ENCODE data around the gene FBXO42.
"Not testable (repeated sequence)": the region's sequence is repeated elsewhere in the genome, so short reads cannot be mapped to it uniquely, and the experiment has no call there.

Gene FBXO42

DNA sequence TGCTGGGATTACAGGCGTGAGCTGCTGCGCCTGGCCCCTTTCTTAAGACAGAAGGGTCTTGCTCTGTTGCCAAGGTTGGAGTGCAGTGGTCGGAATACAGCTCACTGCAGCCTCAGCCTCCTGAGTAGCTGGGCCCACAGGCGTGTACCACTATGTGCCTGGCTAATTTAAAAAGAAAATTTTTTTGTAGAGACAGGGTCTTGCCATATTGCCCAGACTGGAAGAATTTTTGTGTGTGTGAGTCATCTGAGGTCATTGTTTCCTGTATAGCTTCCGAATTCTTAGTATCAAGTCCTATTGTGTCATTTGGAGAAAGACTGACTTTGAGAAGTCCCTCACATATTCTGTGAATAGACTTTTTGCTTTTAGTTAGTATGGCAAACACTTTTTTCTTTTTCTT is 19.4 kb upstream of the FBXO42 start:
- no peak for DNase-seq

DNA sequence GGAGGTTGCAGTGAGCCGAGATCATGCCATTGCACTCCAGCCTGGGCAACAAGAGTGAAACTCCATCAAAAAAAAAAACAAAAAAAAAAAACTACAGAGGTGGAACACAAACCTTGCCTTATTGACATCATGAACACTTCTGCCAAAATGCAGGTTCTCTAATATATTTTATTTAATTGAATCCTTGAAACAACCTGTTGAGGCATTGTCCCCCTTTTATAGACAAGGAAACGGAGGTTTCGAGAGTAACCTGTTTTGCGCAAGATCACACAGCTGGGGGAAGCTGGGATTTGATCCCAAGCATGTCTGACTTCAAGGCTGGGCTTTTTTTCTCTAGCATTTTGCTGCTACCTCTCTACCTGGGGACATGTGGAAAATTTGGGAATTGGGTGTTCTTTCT is 17.5 kb upstream of the FBXO42 start:
- DNase-seq, result no peak

DNA sequence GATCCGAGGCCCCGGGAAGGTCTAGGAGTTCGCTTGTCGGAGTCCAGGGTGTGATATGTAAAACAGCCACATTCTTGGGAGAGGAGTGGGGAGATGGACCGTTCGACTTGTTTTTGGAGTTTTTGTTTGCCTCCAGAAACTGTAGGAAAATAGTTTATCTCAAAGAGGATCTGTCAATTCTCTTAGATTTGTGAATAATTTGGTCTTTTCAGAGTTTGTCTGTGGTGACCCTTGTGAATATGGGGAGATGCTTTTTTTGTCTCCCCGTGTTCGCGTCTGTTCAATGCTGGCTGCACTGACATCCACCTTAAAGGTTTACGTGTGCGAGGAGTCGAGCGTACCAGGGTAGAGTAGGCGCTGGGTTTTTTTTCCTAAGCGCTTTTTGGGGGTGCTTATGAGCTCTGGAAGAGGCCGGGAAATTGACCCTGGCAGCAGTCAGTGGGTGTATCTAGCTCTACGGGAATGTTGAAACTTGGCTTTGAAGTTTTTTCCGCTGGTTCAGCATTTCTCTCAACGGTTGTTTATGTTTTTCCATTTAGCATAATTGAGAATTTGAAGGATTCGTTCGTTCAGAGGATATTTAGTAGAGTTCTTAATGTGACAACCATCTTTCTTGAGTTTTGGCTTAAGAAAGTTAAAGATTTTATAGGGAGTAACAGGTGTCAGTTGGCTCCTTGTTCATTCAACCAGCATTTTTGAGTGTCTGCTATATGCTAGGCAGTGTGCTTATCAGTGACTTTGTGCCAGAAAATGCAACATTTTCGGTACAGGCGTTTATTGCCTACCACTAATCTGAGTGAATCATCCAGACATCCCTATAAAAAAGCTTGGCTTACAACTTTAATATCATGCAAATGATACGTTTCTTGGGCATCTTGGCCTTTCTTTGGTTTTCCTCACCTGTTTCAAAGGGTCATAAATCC is 15.9 kb upstream of the FBXO42 start:
- DNase-seq, result no peak

DNA sequence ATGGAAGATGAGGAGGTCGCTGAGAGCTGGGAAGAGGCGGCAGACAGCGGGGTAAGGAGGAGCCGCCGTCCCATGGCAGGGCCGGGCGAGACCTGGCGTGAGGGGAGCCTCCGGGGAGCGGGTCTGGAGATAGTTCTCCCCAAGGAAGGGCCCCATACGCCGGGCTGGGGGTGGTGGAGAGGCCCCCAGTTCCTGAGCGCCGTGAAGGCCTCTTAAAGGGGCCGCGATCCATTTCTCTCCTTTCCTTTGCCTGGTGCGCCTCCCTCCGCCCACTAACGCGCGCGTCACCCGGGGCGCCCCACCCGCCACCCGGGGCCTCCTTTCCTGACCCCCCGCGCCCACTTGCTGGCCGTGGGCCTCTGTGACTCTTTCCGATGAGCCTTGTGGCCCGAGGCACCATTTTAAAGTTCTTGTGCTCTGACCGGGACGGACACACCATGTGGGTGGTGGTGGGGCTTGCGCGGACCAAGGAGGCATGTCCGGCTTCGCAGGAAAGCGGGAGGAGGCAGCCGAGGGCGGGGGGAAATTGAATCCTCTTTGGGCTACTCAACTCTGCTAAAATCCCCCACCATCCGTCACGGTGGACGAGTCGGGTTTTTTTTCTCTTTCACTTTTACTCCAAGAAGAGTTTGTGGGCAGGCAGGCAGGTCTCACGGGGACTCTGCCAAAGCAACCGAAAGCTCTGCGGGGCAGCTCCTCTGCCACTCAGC is 15.1 kb upstream of the FBXO42 start:
- peak; percentile 80 to 84 for DNase-seq

DNA sequence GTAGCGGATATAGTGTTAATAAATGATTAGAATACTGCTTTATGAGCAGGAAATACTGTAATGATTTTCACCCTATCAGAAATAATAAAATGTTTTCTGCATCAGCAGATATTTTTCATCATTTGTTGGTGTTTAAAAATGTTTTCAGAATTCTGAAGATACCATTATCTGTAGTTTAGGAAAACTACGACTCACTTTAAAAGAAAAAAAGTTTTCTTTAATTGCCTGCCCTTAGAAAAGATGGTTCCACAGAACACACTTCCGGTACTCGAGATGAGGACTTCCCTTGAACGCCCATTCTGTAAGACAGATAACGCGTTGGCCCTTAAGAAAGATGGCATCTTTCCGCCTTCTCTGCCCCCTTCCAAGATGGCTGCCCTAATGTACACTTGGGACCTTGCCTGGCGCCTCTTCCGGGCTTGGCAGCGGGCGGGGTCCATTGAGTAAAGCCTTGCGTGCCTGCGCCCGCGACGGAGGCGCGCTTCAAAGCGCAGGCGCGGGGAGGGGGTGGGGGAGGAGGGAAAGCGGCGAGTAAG is 14.5 kb upstream of the FBXO42 start, which contains the start of gene SZRD1:
Gene SZRD1, plus strand, starts transcription at position 521 of the 536 bp plus-strand sequence. CDS start 16 bp downstream, outside the sequence.
- DNase-seq, result peak; percentile 93 to 94

DNA sequence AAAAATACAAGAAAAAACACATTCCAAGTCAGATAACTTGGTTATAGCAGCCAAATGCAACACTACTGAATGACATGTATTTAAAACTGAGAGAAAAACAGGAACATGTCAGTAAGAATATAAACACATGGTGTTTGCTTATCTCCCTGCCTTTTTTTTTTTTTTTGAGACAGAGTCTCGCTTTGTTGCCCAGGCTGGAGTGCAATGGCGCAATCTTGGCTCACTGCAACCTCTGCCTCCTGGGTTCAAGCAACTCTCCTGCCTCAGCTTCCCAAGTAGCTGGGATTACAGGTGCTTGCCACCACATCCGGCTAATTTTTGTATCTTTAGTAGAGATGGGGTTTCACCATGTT is 12.8 kb upstream of the FBXO42 start:
- not testable (repeated sequence) for DNase-seq

DNA sequence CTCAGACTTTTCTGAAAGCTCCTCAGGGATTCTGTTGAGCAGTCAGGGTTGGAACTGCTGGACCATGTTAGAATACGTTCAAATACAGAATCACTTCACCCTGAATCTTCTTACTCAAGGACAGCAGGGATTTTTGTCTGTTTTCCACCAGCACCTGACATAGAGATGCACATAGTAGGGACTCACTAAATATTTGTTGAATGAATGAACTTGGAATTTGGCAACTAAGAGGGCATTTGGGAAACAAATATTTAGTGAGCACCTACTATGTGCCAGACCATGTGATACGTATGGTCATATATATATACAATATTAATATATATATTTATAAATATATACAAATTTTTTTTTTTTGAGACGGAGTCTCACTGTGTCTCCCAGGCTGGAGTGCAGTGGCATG is 4.6 kb upstream of the FBXO42 start:
- DNase-seq, result no peak

DNA sequence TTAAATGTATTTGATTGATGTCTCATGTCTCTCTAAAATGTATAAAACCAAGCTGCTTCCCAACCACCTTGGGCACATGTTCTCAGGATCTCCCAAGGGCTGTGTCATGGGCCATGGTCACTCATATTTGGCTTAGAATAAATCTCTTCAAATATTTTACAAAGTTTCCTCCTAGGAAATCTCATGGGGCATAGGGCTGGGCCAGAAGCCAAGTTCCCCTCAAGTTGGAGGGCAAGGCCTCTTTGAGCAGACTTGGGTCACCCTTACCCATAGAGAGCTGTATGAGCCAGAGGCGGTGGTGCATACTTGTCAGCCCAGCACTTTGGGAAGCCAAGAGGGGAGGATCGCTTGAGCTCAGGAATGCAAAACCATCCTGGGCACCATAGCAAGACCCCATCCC is 2.3 kb upstream of the FBXO42 start:
- DNase-seq, result no peak

DNA sequence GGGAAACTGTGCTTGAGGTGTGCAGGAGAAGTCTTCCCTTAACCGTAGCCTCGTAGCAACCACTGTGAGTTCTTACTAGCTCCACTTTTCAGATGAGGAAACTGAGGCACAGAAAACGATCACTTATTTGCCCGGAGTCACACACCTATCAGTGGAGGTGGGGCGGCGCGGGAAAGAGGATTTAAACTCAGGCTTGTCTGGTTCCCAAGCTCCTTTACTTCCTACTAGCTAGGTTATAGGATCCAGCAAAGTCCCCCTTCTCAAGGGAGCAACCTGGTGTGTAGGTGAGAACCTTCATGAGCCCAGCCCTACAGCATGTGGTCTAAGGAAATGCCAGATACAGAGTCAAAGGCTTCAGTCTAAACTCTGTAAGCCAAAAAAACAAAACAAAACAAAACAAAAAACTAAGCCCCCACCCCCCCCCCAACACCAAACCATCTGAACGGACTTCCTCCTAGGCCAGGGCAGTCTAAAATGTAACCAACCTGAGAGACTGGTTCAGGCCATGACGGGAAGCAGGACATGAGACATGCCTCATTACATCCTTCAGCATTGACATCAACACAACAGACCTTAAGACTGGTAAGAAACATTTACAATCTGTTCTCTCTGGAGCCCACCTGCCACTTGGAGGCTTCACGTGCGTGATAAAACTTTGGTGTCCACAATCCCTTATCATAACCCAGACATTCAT is 709 bp upstream of the FBXO42 start:
- DNase-seq, result no peak

DNA sequence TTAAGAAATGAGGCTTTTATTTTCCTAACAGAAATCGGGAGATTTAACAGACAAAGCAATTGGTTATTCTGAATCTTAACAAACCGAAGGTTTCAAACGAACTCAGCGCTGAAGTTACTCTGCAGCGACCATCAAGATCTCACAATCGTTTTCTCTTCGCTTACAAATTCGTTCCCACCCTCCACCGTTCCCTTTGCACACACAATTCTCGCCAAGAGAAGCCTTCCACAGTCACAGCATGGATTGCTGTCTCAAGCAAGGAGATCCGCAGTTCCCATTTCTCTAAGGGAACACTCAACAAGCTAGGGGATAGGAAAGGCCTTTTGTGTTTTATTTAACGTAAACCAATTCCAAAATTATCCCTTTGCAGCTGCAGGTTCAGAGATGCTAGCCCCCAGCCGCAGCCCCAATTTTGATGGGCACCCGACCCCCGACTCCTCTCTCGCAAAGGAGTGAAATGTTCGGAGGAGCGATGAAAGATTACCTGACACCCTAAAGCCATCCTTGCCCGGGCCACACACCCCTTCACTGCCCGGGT is 755 bp downstream of the FBXO42 start:
- no peak for DNase-seq

DNA sequence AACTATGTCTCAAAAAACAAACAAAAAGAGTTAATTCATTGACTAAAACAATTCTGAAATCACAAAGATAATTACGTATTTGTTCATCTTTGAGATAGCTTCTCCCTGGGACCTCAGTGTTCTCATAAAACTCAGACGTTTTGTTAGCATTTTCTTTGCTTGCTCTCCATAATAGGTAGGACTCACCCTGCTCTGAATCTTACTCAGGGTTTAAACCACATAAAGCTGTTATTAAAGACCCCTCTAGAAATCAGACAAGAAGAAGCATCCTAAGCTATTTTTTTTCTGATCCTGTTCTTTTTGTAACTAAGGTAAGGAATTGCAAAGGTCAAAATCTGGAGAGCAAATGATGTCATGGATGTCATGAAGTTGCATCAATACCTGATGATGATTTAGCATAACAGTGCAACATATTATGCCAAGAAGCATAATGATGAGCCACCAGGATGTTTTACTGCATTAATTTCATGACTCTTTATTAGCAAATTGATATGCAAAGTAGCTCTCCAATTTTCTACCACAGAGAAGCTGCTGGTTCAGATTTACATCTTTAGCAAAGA is 2.4 kb downstream of the FBXO42 start:
- DNase-seq, result no peak

DNA sequence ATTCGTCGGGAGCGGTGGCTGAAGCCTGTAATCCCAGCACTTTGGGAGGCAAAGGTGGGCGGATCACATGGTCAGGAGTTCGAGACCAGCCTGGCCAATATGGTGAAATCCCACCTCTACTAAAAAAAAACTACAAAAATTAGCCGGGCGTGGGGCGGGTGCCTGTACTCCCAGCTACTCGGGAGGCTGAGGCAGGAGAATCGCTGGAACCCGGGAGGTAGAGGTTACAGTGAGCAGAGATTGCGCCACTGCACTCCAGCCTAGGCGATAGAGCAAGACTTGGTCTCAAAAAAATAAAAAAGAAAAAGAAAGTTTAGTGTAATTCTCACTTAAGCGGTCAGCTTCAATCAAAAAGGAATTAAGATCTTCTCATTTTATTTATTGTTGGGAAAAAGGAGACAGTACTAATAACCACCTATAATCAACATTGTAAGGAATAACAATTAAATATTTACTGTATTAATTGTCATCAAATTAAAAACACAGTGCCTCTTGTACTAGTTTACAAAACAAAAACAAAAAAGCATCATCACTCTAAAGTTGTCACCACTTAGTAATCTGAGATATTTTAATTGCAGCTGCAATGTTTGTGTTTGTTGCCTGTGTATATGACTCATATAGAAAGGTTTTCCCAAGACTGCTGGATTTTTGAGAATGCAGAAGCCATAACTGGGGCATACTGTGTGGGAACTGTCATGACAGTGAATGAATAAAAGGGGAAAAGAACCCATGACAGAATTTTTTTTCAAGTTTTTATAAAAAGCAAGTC is 3.7 kb downstream of the FBXO42 start:
- DNase-seq, result no peak

DNA sequence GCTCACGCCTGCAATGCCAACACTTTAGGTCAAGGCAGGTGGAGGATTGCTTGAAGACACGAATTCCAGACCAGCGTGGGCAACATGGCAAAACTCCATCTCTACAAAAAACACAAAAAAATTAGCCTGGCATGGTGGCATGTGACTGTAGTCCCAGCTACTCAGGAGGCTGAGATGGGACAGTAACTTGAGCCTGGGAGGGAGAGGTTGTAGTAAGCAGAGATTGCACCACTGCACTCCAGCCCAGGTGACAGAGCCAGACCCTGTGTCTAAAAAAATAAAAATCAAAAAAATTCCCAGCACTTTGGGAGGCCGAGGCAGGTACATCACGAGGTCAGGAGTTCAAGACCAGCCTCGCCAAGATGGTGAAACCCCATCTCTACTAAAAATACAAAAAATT is 9.0 kb downstream of the FBXO42 start:
- not testable (repeated sequence) for DNase-seq

DNA sequence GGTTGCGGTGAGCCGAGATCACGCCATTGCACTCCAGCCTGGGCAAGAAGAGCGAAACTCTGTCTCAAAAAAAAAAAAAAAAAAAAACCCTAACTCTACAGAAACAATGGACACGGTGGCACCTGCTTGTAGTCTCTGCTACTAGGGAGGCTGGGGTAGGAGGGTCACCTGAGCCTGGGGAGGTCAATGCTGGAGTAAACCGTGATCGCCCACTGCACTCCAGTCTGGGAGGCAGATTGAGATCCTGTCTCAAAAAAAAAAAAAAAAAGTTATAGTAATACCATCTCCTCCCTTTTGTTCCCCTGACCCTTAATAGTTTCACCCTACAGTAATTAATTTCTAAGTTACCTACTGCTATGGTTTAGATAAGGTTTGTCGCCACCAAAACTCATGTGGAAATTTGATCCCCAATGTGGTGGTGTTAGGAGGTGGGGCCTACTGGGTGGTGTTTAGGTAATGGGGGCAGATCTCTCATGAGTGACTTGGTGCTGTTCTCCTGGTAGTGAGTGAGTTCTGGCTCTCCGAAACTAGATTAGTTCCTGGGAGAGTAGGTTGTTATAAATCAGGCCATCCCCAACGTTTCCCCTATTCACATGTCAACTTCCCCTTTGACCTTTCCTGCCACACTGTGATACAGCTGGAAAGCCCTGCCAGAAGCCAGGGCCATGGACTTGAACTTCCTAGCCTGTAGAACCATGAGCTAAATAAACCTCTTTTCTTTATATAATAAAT is 9.8 kb downstream of the FBXO42 start:
- no peak for DNase-seq

DNA sequence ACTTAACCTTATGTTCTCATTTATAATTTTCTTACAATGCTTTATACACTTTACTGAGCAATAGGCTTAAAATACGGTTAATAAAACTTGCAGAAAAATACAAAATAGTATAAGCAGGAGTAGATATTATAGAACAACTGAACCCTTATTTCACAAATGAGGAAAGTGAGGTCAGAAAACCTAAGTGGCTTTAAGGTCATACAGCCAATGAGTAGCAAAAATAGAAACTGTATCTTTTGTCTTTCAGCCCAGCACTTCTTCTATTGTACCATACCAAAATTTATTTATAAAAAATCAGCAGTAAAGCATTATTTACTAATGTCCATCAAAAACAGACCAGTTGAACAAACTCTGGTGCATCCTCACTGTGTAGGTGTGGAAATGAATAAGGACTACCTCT is 11.6 kb downstream of the FBXO42 start:
- no peak for DNase-seq

DNA sequence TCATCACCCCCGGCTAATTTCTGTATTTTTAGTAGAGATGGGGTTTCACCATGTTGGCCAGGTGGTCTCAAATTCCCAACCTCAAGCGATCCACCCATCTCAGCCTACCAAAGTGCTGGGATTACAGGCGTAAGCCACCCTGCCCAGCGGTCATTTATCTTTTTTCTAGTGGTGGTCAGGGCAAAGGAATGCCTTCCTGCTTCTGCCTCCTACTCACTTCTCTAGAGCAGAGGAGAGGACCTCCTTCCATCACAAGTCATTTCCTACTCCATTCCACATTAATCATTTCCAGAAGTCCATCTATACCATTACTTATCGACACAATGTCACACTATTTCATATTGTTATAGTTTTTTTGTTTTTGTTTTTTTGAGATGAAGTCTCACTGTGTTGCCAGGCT is 13.3 kb downstream of the FBXO42 start:
- DNase-seq, result no peak

DNA sequence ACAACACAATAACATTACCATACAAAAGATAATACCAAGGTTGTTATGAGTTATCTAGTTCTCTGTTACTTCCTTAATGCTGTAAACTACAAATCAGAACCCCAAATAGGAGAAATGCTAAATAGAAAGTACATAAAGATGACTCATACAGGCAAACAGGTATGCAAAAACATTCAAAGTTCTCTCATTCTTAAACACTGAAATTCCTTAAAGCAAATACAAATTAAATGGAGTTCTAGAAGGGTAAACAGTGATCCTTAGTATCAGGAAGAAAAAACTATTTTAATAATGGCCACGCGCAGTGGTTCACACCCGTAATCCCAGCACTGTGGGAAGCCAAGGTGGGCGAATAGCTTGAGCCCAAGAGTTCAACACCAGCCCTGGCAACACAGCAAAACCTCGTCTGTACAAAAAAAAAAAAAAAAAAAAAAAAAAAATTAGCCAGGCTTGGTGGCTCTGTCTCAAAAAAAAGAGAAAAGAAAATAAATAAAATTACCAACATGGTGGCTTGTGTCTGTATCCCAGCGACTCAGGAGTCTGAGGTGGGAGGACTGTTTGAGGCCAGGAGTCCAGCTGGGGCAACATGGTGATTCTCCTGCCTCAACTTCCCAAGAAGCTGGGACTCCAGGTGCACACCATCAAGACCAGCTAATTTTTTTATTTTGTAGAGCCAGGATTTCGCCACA is 17.5 kb downstream of the FBXO42 start:
- no peak for DNase-seq

DNA sequence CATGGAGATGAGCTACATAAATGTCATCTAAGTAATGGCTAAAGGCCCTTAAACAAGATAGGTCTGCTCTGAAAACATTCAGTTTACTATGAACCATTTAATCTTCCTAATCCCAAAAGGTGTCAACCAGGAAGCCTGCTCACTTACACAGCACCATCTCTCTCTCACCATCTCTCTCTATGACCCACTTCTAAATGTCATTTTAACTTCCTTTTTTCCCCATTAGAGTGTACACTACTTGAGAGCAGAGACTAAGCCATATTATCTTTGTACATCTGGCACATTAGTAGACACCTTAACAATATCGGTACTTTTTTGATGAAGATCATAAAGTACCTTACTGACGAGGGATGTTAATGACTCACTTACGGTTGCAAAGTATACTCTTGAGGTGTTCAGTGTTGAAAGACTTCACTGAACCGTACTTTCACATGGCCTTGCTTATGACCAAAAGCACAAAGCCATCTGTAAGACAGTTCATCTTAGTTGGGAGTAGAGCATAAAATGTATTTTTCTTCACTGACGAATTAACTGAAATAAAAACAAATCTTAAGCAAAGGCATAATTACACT is 25.4 kb downstream of the FBXO42 start:
- no peak for DNase-seq

DNA sequence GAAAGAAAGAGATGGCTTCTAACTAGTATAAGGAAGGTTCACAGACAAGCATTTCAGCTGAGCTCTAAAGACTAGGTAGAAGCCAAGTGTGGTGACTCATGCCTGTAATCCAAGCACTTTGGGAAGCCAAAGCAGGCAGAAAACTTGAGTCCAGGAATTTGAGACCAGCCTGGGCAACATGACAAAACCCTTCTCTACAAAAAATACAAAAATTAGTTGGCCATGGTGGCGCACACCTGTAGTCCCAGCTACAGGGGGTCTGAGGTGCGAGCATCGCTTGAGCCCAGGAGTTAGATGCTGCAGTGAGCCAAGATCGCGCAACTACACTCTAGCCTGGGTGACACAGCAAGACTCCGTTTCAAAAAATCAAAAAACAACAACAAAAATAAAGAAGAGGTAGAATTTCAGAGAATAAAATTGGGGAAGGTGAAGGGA is 27.8 kb downstream of the FBXO42 start:
- no peak for DNase-seq

All from activated CD4-positive, alpha-beta T cell treated with anti-CD3 and anti-CD28 coated beads, Interleukin-2, amount 50 U/mL, for 4 hours (primary cell).